GM21515 (cell line): ENCODE results near the gene SPTB.
A peak's percentile ranks its signal among the peaks of the same experiment; 100 is the strongest.
"Not testable (repeated sequence)": the region's sequence is repeated elsewhere in the genome, so short reads cannot be mapped to it uniquely, and the experiment has no call there.

Experiments
- ATAC-seq: cut with Tn5 transposase; IDR thresholded peaks from one replicate; pipeline ENCODE4 v1.9.1; 2021; ENCODE audit not compliant: unreplicated experiment

SPTB gene

DNA sequence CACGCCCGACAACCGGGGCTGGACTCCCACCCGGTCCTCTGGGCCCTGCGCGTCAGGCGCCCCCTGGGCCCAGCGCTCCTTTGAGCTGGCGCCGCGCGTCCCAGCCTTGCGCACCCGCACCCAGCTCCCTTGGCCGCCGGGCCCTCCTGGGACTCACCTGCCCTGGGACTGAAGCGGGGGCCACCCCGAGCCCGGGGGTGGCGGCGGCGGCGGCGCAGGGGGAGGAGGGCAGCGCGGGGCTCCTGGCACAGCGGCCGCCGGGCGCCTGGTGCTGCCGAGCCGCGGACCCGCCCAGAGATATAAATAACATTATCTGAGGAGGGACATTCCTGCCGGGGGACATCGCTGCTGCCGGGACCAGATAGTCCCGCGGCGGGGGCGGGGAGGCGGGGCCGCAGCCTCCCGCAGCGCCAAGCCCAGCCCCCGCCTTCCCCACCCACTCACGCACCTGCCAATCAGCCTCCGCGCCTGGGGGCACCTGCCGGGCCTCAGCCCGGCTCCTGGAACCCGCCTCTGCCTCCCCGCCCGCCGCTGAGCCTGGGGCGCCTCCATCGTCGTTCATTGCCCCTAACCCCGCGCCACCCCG is at the start of gene SPTB:
TSS of gene SPTB (minus strand) at position 273 of the 586 bp plus-strand sequence. CDS start 56,813 bp downstream, outside the sequence.
- ATAC-seq = no peak

DNA sequence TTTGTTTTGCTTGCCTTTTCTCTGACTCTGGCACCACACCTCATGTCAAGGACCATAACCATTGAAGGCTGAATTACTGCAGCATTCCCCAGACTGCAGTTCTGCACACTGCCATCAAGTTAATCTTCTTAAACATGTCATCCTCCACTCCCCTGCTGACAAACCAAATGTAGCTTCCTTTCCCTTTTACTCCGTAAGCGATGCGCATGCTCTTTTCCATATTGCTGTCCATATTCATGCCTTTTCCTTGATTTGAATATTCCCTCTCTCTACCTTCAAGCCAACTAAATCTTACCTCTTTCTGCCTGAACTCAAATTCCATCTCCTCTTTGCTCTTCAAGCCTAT is 49.3 kb upstream of the SPTB start:
- ATAC-seq = no peak

DNA sequence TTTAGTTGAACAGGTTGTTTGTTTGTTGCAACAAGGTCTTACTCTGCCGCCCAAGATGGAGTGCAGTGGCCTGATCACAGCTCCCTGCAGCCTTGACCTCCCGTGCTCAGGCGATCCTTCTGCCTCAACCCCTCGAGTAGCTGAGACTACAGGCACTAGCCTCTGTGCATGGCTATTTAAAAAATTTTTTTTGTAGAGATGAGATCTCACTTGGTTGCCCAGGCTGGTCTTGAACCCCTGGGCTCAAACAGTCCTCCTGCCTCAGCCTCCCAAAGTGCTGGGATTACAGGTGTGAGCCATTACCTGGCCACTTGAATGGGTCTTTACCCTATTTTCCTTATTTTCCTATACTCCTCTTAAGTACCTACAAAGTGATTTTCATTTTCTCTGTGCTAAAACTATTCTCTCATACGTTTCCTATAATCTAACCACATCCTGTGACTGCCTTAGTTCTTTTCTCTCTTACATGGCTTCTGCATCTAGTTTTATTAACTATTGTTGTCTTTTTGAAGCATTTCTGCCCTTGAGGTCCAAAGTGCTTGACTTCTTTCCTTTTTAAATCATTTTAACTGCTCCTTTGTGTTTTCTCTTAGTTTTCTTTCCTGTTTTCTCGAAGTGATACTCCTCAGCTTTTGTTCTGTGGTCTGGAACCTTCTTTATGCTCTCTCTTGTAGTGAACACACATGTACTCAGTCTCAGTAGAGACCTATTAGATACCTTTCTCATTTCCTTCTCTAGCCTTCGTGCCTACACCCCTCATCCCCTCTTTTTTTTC is 48.7 kb upstream of the SPTB start:
- ATAC-seq = peak; percentile 80

DNA sequence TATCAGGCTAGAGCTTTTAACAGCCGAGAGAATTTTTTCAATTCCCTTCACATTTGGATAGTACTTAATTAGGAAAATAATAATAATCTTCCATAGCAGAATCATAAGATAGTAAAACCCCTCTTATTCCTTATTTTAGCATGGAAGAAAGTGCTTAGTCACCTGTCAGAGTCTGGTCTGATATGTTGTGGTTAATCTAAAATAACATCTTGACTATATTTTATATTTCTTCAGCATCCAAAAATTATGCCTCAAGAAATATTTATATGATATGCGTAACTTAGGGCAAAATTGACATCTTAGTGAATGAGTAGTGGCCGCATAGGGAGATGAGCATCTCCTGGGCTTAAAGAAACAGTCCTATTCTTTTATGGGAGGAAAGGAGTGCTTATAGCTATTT is 47.3 kb upstream of the SPTB start:
- no peak for ATAC-seq

DNA sequence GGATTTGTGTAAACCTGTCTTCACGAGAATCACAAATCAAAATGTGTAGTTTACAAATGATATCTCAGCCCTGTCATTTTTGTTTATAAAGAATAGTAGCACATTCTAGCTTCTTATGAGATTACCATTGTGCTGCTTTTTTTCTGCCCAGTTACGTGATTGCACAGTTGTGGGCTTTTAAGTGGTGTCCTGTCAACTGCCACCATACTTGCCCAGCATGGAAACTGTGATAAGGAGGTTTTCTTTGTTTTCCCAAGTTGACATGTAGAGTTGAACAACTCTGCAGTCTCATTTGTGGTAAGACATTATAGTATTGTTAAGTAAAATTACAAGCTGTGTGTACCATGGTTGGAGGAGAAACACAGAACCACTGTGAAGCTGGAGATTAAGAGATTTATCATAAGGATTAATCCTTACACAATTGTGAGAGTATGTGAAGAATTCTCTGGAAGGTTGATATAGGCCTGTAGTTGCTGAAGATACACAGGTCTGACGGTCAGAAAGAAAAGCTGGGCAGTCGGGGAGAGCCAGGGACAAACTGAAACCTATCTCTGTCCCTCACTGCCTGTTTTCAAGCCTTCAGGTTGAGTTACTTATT is 46.8 kb upstream of the SPTB start:
- ATAC-seq = no peak

DNA sequence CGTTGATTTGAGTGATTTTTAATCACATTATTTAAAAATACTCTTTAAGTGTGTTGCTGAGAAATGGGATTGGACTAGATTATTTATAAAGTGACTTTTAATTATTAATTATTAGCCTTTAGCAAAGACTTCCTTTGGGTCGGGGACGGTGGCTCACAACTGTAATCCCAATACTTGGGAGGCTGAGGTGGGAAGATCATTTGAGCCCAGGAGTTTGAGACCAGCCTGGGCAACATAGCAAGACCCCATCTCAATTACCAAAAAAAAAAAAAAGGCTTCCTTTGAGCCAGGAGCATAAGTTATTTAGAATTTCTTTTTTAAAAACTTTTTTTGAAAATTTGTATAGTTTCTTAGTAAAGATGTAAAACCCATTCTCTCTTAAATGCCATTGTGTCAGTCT is 43.3 kb upstream of the SPTB start:
- ATAC-seq = no peak

DNA sequence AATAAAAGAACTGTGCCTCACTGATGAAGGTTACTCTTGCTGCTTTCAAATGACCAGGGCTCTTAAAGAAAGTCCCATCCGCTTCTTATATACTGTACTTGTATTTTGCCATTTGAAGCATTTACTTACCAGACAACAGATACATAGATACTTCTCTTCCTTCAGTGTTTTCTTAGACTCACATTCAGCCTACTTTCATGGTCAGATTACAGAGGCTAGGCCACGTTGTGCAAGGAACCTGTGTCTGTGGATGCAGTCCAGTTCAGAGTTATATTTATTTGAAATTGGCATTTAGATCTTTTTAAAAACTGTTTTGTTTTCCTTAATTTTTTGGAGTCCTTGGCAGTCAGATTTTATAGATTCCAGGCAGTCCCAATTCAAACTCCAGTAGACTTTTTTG is 40.8 kb upstream of the SPTB start:
- ATAC-seq = no peak

DNA sequence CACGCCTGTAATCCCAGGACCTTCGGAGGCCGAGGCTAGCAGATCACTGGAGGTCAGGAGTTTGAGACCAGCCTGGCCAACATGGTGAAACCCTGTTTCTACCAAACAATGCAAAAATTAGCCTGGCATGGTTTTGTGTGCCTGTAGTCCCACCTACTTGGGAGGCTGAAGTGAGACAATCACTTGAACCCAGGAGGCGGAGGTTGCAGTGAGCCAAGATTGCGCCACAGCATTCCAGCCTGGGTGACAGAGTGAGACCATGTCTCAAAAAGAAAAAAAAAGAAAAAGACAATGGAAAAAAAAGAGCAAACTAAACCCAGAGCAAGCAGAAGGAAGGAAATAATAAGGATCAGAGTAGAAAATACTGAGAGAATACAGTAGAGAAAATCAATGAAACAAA is 39.9 kb upstream of the SPTB start:
- no peak for ATAC-seq

DNA sequence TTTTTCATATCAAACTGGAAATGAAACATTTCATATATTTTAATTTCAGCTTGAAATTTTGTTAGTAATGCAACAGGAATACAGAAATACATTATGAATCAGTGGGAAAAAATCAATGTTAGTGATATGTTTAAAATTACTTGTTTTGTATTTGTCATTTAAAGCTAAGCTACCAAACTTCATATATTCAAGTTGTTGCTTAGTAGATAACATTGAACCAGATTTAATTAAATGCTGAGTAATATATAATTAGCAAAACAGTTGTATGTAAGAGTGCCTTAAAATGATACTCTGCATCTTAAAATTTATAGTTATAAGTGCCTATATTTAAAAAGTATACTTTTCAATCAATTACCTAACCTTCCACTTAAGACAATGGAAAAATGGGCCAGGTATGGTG is 39.5 kb upstream of the SPTB start:
- no peak for ATAC-seq

DNA sequence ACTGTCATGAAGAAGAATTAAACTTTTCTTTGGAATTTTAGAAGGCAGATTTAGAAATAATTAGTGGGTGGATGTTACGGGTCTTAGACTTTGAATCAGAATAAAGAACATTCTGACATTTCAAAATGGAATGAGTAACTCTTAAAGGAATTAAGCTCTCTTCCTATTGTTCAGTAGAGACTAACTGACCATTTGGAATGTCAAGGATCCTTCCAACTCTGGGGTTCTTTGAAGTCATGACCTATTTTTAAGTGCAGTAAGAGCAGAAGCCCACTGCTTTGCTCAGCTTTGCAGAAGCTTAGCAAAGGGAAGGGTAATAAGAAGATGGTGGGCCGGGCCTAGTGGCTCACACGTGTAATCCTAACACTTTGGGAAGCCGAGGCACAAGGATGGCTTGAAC is 38.5 kb upstream of the SPTB start:
- ATAC-seq = no peak

DNA sequence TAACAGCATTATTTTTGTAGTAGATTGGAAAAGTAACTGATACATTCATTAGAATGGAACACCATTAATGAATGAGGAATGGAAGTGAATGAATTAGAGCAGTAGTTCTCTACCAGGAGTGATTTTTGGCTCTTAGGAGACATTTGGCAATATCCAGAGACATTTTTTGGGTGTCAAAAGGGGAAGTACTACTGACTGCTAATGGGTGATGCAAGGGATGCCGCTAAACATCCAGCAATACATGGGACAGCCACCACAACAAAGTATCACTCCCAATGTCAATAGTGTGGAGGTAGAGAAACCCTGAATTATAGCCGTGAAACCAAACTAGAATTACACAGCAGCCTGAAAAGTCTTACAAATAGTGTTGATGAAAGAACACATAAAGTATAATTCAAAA is 36.1 kb upstream of the SPTB start:
- ATAC-seq = no peak

DNA sequence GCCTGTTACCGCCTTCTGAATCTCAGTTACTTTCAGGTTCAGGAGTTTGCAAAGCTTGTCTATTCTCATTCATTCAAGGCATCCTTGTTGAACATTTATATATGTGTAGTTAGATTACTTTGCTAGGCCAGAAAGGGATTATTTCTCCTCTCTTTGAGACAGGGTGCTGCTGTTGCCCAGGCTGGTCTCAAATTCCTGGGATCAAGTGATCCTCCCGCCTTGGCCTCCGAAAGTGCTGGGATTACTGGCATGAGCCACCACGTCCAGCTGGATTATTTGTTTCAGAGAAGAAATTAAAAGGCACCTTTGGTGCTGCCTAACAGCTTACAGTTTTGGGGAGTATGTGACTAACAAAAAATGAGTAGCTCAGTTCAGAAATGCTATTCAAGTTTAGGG is 35.3 kb upstream of the SPTB start:
- ATAC-seq = no peak

DNA sequence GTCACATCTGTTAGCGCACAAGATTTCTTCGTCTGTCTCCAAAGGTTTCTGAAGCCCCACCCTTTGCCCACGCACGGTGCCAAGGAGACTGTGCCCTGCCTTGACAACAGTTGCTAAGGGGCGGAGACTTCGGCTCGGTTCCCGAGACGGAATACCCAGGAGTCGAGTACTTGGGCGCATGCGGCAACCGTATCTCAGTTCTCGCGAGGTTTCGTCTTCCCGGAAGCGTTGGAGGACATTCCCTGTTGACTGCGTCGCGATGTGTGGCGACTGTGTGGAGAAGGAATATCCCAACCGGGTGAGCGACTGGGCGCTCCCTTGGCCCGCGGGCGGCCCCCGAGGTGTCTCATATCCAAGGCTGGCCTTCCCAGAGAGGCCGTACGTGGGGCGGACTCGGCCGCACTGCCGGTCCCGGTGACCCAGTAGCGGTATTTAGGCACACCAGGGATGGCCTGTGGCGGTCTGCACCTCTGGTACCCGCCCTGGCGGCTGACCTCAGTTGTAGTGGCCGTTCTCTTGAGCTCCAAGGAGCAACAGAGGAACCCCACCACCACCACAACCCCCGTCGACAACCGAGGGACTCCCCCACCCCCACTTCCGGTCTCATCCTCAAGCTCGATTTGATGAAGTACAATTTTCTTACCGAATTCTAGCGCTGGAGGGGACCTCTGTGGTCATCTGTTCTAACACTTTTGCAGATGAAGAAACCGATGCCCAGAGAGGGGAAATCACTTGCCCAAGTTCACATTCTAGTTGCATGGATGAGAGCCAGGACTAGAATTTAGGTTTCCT is 34.7 kb upstream of the SPTB start, which contains the start of gene CHURC1:
TSS of gene CHURC1 (plus strand) at position 219 of the 792 bp plus-strand sequence. CDS start at position 260, 41 bp downstream.
- peak; percentile 95 for ATAC-seq

DNA sequence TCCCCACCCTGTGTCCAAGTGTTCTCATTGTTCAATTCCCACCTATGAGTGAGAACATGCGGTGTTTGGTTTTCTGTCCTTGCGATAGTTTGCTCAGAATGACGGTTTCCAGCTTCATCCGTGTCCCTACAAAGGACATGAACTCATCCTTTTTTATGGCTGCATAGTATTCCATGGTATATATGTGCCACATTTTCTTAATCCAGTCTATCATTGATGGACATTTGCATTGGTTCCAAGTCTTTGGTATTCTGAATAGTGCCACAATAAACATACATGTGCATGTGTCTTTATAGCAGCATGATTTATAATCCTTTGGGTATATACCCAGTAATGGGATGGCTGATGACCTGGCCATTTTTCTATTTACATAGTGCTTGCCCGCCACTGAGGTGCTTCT is 33.8 kb upstream of the SPTB start:
- not testable (repeated sequence) for ATAC-seq

DNA sequence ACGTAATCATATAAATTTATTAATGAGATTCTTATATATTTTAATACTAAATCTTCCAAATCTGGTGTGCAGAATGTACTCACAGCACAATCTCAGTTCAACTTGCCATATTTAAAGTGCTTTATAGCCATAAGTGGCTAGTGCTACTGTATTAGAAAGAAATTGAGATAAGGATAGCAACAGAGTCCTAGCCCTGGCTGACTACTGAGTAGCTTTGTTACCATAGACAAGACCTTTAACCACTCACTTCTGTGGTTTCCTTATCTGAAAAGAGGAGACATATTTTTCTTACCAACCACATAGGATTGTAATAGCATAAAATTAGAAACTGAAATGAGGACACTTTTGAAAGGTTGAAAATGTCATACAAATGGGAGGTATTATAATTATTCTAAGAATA is 32.6 kb upstream of the SPTB start:
- ATAC-seq = no peak

DNA sequence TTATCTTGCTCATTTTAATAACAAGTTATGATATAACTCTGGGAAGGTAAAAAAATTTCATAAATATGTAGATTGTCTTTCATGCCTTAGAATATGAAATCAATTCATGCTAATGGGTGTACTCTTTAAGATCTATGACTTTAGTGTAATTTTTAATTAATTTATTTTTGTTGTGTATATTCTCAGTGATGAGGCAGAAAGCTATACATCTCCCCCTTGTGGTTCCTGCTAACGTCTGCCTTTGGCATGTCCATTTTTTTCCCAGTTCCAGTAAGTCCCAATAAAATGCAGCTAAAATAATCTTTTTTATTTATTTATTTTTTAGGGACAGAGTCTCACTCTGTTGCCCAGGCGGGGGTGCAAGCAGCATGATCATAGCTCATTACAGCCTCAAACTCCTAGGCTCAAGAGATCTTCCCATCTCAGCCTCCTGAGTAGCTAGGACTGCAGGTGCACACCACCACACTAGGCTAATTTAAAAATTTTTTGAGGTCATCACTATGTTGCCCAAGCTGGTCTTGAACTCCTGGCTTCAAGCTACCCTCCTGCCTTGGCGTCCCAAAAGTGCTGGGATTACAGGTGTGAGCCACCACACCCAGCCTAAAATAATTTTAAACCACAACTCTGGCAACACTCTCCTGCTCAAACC is 31.3 kb upstream of the SPTB start:
- no peak for ATAC-seq

DNA sequence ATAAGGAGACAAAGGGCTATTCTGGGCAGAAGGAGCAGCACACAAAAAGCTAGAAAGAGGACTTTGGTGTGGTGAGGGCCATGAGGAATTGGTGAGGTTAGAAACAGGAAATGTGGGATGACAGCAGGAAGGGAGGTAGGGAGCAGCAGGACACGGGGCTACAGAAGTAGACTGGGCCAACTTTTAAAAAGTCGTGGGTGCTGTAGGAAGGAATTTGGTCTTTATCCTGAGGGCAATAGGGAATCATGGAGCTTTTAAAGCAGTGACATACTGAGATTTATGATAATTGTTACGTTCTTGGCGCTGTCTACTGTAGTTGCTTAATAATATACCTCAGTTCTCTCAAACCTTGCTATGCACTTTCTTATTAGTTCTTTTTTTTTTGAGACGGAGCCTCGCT is 26.3 kb upstream of the SPTB start:
- ATAC-seq = no peak

DNA sequence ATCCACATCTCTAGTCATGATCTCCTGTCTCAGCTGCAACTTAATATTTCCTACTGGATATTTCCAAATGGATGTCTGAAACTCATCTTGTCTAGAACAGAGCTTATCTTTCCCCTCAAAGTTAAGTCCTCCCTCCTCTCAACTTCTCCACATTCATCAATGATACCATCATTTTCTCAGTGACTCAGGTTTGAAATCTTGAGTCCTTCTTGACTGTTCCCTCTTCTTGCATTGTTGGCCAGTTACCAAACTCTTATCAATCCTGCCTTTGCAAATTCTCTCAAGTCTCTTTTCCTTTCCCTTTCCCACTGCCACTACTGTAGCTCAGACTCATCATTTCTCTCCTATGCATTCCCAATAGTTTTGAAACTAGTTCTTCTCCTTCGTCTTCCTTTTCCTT is 20.3 kb upstream of the SPTB start:
- no peak for ATAC-seq

DNA sequence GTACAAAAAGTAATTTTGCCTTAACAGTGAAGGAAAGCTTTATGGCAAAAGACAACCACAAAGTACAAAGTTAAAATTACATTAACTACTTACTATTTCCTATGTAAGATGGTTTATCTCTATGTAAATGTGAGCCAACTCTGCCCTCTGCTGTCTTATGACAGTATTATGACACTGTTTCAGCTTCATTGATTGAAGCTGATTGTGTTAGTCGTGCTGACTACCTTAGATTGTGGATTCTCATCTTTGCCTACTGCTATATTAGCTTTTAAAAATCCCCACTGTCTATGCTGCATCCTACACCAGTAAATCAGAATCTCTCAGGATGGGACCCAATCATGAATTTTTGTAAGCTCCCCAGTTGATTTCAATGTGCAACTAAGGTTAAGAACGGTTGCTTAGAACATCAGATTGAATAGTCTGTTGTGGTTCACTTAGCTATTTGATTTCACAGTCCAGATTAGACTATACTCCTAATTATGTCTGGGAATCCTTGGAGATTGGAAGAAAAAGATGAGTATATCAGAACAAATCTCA is 12.2 kb upstream of the SPTB start:
- no peak for ATAC-seq

DNA sequence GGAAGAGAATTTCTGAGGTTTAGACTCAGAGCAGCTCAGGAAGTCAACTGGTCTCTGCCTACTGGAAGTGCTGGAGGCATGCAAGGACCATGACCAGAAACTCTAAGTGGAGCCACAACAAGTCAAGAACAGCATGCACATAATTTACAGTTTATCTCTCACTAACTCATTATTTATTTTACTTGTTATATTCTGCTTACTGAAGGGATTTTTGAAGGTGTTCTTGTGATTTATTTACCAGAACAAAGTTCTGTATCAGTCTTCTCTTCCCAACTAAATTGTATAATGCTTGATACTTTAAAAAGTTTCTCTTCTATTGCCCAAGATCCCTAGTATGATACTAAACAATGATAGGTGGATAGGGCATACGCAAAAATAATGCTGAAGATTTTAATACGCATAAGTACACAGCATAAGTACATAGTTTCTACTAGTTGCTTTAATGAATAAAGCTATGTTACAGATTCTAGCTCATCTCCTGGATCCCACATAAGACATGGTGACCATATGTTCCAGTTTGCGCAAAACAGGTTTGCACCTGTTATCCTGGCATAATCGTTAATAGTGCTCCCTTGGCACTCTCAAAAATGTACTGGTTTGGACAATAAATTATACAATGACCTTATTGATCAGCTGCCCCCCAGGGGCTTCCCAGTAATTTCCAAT is 11.6 kb upstream of the SPTB start:
- no peak for ATAC-seq
